GM19468 (cell line): Measurements from ENCODE around the gene MNX1.

Source experiments
- ATAC-seq: cut with Tn5 transposase; IDR thresholded peaks from one replicate; pipeline ENCODE4 v1.9.1; 2021; ENCODE audit warnings: mild to moderate bottlenecking, moderate library complexity, moderate number of reproducible peaks; ENCODE audit not compliant: unreplicated experiment; ENCODE audit errors: extremely low read depth

Gene MNX1

DNA sequence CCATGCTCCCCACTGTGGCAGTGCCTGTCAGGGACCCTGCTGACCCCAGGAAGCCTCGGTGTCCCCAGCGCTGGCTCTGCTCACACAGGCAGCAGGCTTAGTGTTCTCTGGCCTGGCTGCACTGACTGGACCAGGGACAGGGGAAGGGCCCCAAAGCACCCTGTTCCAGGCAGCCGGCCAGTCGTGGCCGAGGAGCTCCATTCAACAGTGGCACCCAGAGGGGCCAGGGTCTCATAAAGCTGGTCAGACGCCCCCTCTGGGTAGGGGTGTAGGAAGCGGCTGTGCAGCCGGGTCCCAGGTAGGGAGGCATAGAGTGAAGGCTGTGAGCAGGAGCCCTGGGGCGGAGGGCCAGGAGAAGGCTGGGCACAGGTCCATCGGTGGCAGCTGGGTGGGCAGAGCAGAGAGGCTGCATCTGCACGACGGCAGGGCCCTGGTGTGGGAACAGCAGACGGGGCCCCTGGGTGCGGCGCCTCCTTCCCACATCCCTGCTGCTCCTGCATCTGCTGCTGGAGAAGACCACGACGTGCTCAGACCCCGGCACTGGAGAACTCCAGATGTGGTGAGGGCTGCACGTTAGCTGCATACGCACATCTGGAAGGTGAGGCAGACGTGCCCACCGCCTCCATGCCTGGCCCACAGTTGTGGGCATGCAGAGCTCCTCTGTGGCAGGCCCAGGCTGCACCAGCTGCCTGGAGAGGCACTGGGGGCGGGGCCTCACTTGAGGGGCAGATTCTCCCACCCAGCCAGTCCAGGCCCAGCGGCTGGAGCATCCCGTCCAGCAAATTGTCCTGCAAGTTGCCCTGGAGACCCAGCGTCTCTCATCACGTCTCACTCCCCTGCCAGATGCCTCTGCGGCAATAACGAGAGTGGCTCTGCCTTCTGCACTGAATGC, 25.1 kb downstream of the MNX1 start:
- no peak for ATAC-seq

DNA sequence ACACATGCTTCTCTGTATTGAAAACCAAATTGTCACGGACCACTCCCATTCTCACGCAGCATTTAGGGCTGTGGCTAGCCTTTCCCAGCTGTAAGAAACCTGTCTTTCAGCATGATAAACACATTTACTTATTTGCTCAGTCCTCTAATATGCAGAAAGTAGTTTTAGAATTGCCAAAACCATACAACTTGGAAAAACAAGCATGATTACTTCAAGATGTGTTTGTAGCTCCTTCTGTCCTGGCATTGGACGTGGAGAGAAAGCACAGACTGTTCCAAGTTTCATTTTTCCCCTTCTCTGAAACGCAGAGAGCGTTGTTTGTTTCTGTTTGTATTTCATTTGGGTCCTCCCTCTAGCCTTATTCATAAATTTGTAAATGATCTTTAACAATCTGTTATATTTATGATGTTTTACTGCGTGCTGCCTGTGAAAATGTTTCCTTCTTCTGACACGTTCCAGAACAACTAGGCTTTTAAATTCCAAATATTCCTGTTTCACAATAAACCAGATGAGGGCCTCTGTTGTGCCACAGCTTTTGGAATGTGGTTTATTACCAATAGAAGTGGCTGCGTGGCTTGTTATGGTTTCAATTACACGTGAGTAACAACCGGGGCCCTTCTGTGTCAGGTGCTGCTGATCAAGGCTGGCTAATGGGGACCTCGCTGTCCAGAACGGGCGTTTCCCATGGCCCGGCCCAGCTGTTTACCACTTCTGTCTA, 26.1 kb downstream of the MNX1 start:
- ATAC-seq, result no peak

DNA sequence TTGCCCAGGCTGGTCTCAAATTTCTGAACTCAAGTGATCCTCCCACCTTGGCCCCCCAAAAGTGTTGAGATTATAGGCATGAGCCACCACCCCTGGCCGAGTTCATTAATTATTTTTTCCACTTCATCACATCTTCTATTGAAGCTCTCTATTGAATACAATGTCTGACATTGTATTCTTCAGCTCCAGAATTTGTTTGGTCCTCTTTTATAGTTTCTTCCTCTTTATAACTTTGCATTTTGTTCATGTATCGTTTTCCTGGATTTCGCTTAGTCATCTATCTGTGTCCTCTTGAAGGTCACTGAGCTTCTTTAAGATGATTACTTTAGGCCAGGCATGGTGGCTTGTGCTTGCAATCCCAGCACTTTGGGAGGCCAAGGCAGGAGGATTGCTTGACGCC, 30.8 kb downstream of the MNX1 start:
- ATAC-seq, result no peak

DNA sequence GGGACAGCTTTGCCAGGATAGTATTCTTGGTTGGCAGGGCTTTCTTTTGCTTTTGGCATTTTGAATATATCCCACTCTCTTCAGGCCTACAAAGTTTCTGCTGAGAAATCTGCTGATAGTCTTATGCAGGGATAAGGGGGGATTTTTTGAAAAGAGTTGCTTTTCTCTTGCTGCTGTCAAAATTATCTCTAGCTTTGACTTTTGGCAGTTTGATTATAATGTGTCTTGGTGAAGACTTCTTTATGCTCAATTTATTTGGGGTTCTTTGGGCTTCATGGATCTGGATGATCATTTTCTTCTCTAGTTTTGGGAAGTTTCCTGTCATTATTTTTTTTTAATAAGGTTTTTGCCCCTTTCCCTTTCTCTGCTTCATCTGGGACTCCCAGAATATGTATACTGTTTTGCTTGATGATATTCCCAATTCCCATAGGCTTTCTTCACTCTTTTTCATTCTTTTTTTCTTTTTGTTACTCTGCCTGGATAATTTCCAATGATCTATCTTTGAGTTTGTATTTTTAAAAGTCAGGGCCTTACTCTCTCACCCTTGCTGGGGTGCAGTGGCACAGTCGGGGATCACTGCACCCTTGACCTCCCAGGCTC, 31.4 kb downstream of the MNX1 start:
- ATAC-seq, result no peak

- no peak for ATAC-seq
Observed at GRCh38 chr7:156975620-156976019, 34.8 kb downstream of the MNX1 start.

GRCh38 chr7:156969972-156970420, 40.5 kb downstream of the MNX1 start:
- no peak for ATAC-seq

GRCh38 chr7:156968183-156968582, 42.3 kb downstream of the MNX1 start:
- ATAC-seq, result no peak

DNA sequence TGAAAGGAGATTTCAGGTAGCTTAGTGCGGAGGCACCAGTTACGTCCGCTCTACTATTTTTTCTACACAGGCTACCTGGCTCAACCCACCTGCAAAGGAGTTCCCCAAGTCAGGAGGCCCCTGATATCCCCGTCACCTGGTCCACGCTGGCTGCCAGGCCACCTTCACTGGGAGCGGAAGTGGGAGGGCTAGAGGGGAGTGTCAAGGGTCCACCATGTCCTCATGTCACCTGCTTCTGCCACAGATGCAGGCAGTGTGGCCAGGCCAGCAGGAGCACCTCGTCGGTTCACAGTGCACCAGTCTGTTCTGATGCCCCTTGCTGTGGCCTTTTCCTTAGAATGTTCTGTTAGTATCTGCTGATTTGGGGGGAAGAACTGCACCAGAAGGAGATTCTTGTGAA, 44.1 kb downstream of the MNX1 start:
- no peak for ATAC-seq

- ATAC-seq, result no peak
Observed at GRCh38 chr7:156964971-156965370, 45.5 kb downstream of the MNX1 start.

- ATAC-seq, result no peak
Observed at GRCh38 chr7:156963472-156963871, 47.0 kb downstream of the MNX1 start.

DNA sequence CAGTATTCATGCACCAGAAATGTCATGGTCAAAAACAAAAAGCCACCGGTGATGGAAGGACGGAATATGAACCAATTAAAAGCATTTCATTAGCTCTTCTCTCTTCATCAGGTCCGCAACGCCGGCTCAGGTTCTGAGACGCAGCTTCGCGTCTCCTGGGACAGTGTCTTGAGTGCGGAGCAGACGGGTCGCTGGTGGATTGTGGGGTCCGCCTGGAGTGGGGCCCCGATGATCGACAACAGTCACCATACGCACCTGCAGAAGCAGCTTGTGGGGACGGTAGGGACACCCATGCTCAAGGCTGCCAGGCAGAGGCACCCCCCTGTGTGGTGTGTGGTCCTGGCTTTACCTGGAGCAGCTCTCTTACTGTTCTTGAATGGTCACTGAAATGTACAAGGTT, 47.6 kb downstream of the MNX1 start:
- no peak for ATAC-seq

GRCh38 chr7:156962145-156962544, 48.3 kb downstream of the MNX1 start:
- no peak for ATAC-seq

DNA sequence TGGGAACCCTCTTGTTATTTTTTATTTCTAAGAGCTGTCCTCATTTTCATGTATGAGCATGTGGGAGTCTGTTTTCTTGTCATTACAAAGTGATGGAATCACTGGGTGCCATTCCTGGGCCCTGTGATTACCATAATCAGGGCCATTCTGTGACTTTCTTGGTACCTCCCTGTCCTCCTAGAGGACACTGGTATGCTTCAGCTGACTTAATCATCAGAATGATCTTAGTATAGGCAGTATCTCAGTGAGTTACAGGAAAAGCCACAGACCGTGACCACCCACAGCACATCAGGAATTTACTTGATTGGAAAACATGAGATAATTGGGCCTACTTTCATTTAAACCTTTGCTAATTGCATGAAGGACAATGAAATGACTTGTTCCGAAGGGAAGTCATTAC, 53.7 kb downstream of the MNX1 start:
- no peak for ATAC-seq

GRCh38 chr7:156954941-156955340, 55.5 kb downstream of the MNX1 start:
- ATAC-seq, result no peak
